Astrocyte of the spinal cord (primary cell): ENCODE data around the gene FOXL1.
A peak's percentile ranks its signal among the peaks of the same experiment; 100 is the strongest.

Source experiments
- DNase-seq: peaks from one replicate; pipeline ENCODE4 v3.0.0; 2011; ENCODE audit warnings: low read depth, low spot score
- H3K4me3 ChIP-seq: 2 replicates; pipeline ENCODE4 v1.5.1; 2011; ENCODE audit warnings: low read depth, mild to moderate bottlenecking, low read length, moderate library complexity
- CTCF ChIP-seq: IDR thresholded peaks from 2 replicates; pipeline ENCODE4 v1.5.1; 2012; ENCODE audit warnings: low read depth, mild to moderate bottlenecking, low read length, inconsistent platforms
- in situ Hi-C: cut with HindIII; loops from 2 replicates; pipeline ENCODE4 v1.10.0; 2017; ENCODE audit warnings: low sequenced_read_pairs

The FOXL1 gene

DNA sequence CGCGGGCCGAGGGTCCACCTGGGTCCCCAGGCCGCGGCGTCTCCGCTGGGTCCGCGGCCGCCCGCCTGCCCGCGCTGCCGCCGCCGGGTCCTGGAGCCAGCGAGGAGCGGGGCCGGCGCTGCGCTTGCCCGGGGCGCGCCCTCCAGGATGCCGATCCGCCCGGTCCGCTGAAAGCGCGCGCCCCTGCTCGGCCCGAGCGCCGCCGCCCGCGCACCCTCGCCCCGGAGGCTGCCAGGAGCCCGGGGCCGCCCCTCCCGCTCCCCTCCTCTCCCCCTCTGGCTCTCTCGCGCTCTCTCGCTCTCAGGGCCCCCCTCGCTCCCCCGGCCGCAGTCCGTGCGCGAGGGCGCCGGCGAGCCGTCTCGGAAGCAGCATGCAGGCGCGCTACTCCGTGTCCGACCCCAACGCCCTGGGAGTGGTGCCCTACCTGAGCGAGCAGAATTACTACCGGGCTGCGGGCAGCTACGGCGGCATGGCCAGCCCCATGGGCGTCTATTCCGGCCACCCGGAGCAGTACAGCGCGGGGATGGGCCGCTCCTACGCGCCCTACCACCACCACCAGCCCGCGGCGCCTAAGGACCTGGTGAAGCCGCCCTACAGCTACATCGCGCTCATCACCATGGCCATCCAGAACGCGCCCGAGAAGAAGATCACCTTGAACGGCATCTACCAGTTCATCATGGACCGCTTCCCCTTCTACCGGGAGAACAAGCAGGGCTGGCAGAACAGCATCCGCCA is 11.2 kb upstream of the FOXL1 start:
- no peak for TF ChIP-seq CTCF
- DNase-seq: peak; percentile 88
- in situ Hi-C loops: loop anchor here (25.0 kb wide), 1 partner anchor 495 kb away; no protein-coding TSS in a partner anchor
- H3K4me3 ChIP-seq: peak overlapping the region; percentile 99

DNA sequence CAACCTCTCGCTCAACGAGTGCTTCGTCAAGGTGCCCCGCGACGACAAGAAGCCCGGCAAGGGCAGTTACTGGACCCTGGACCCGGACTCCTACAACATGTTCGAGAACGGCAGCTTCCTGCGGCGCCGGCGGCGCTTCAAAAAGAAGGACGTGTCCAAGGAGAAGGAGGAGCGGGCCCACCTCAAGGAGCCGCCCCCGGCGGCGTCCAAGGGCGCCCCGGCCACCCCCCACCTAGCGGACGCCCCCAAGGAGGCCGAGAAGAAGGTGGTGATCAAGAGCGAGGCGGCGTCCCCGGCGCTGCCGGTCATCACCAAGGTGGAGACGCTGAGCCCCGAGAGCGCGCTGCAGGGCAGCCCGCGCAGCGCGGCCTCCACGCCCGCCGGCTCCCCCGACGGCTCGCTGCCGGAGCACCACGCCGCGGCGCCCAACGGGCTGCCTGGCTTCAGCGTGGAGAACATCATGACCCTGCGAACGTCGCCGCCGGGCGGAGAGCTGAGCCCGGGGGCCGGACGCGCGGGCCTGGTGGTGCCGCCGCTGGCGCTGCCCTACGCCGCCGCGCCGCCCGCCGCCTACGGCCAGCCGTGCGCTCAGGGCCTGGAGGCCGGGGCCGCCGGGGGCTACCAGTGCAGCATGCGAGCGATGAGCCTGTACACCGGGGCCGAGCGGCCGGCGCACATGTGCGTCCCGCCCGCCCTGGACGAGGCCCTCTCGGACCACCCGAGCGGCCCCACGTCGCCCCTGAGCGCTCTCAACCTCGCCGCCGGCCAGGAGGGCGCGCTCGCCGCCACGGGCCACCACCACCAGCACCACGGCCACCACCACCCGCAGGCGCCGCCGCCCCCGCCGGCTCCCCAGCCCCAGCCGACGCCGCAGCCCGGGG is 10.4 kb upstream of the FOXL1 start:
- in situ Hi-C loops: loop anchor here (25.0 kb wide), 1 partner anchor 494 kb away; no protein-coding TSS in a partner anchor
- DNase-seq: peak; percentile 75
- H3K4me3 ChIP-seq: peak overlapping the region; percentile 99
- no peak for TF ChIP-seq CTCF

DNA sequence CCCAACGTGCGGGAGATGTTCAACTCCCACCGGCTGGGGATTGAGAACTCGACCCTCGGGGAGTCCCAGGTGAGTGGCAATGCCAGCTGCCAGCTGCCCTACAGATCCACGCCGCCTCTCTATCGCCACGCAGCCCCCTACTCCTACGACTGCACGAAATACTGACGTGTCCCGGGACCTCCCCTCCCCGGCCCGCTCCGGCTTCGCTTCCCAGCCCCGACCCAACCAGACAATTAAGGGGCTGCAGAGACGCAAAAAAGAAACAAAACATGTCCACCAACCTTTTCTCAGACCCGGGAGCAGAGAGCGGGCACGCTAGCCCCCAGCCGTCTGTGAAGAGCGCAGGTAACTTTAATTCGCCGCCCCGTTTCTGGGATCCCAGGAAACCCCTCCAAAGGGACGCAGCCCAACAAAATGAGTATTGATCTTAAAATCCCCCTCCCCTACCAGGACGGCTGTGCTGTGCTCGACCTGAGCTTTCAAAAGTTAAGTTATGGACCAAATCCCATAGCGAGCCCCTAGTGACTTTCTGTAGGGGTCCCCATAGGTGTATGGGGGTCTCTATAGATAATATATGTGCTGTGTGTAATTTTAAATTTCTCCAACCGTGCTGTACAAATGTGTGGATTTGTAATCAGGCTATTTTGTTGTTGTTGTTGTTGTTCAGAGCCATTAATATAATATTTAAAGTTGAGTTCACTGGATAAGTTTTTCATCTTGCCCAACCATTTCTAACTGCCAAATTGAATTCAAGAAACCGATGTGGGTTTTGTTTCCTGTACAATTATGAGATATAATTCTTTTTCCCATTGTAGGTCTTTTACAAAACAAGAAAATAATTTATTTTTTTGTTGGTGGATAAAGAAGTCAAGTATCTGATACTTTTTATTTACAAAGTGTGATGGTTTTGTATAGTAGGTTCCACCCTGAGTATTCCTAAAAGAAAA is 9.4 kb upstream of the FOXL1 start:
- peak overlapping the region; percentile 99 for H3K4me3 ChIP-seq
- in situ Hi-C loops: loop anchor here (25.0 kb wide), 1 partner anchor 493 kb away; no protein-coding TSS in a partner anchor

GRCh38 chr16:86569701-86570447 is 8.5 kb upstream of the FOXL1 start:
- H3K4me3 ChIP-seq: peak overlapping the region; percentile 99
- no peak for TF ChIP-seq CTCF
- in situ Hi-C loops: loop anchor here (25.0 kb wide), 1 partner anchor 492 kb away; no protein-coding TSS in a partner anchor
- no peak for DNase-seq

More for the DNA sequence above, 9.4 kb upstream of the FOXL1 start:
- TF ChIP-seq CTCF: no peak
- DNase-seq: no peak

- no peak for TF ChIP-seq CTCF
- peak; percentile 61 for DNase-seq
- H3K4me3 ChIP-seq: peak overlapping the region; percentile 99
- in situ Hi-C loops: loop anchor here (25.0 kb wide), 1 partner anchor 491 kb away; no protein-coding TSS in a partner anchor
Observed at GRCh38 chr16:86570558-86571529, 7.5 kb upstream of the FOXL1 start.
